ENCODE results near the gene PEX11G. TPM values are rescaled to one million over a fixed set of nuclear protein-coding genes. Genes with fewer than 3 reads are reported as not detected.

Gene PEX11G
- total RNA-seq, 1 experiment from 2014 or later, result 2.8 TPM

GRCh38 chr19:7507884-7508283, 19.0 kb upstream of the PEX11G start:
- Histone ChIP-seq H2BK5ac (ENCODE audit: insufficient read length, low read length) (no peak overlapping the region), H3K4me1 (ENCODE audit: insufficient read depth, low read length) (no peaks in the 10 kb centered on the region; the same call in 1 of the 2 replicates), H3K9me3 (ENCODE audit: control insufficient read depth, low read depth, low read length) (no peaks in the 10 kb centered on the region), H3K79me1 (ENCODE audit: insufficient read depth, low read depth, low read length, poor library complexity, severe bottlenecking) (no peaks in the 10 kb centered on the region), H2BK12ac (ENCODE audit: insufficient read length, low read depth, low read length) (no peak overlapping the region), H4K8ac (replicated peaks; ENCODE audit: insufficient read length, low read depth, low read length) (no peak overlapping the region), H2BK120ac (ENCODE audit: low read depth, low read length, poor library complexity, severe bottlenecking) (no peak overlapping the region), H2BK15ac (ENCODE audit: low read depth, low read length) (no peak overlapping the region), H3K23ac (ENCODE audit: insufficient read length, low read depth, low read length) (no peak overlapping the region), H3K27ac (ENCODE audit: insufficient read length, low read depth, low read length) (no peak overlapping the region), H3K18ac (ENCODE audit: insufficient read length, low read depth, low read length) (no peak overlapping the region), H3K27me3 (ENCODE audit: insufficient read depth, low read length) (no peaks in the 10 kb centered on the region), H4K20me1 (ENCODE audit: control insufficient read depth, insufficient read depth, insufficient read length) (no peaks in the 10 kb centered on the region), H3K4me2 (ENCODE audit: insufficient read depth, insufficient read length, low read length) (no peak overlapping the region), H3K4ac (ENCODE audit: low read depth, low read length) (no peak overlapping the region), H3K9ac (ENCODE audit: extremely low read depth, insufficient read length, low read length) (no peak overlapping the region), H3K79me2 (ENCODE audit: insufficient read depth, low read length) (no peaks in the 10 kb centered on the region), H3K23me2 (ENCODE audit: insufficient read length, low read depth, low read length, poor library complexity, severe bottlenecking) (peaks cover 6% of the 10 kb centered on the region), H2BK20ac (ENCODE audit: low read depth, low read length, poor library complexity, severe bottlenecking) (no peak overlapping the region), H3K56ac (ENCODE audit: insufficient read length, low read depth, low read length) (no peak overlapping the region), H3T11ph (ENCODE audit: low read length) (no peak overlapping the region), H2AK5ac (ENCODE audit: insufficient read length, low read length) (no peak overlapping the region), H2AFZ (ENCODE audit: low read length) (no peak overlapping the region), H4K5ac (ENCODE audit: insufficient read length, low read depth, low read length) (no peak overlapping the region), H4K91ac (ENCODE audit: insufficient read length, low read depth, low read length) (no peak overlapping the region), H3K14ac (ENCODE audit: insufficient read depth, low read length) (no peak overlapping the region)
- no CpG with 5 or more reads among the region's 11 CpGs for WGBS (ENCODE audit: extremely low coverage, insufficient read length, low lambda C conversion rate)
- peaks cover 18 to 27% of the 10 kb centered on the region in 2 experiments for H3K4me1 Mint-ChIP-seq
- no peak overlapping the region; a peak in 1 of 5 replicates for H3K4me3 Mint-ChIP-seq
- peak; percentile 97 for DNase-seq
- no peaks in the 10 kb centered on the region for H3K36me3 Mint-ChIP-seq (ENCODE audit: insufficient read depth in 1 of 3, low read depth in 3 of 3)
- H3K27me3 Mint-ChIP-seq (ENCODE audit: low read depth), result peaks cover 32% of the 10 kb centered on the region
- no peaks in the 10 kb centered on the region for H3K9me3 Mint-ChIP-seq
- TF ChIP-seq, protein P1, sequence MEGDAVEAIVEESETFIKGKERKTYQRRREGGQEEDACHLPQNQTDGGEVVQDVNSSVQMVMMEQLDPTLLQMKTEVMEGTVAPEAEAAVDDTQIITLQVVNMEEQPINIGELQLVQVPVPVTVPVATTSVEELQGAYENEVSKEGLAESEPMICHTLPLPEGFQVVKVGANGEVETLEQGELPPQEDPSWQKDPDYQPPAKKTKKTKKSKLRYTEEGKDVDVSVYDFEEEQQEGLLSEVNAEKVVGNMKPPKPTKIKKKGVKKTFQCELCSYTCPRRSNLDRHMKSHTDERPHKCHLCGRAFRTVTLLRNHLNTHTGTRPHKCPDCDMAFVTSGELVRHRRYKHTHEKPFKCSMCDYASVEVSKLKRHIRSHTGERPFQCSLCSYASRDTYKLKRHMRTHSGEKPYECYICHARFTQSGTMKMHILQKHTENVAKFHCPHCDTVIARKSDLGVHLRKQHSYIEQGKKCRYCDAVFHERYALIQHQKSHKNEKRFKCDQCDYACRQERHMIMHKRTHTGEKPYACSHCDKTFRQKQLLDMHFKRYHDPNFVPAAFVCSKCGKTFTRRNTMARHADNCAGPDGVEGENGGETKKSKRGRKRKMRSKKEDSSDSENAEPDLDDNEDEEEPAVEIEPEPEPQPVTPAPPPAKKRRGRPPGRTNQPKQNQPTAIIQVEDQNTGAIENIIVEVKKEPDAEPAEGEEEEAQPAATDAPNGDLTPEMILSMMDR (conservative IDR thresholded peaks at IDR 0.05), result no peak
- peak overlapping the region in 1 of 3 experiments; percentile 76; a peak in 2 of 7 replicates for H3K27ac Mint-ChIP-seq

Data from H9 (cell line).